K562 (cell line): ENCODE data around the gene TMEM242. TPM values are rescaled to one million over a fixed set of nuclear protein-coding genes. Genes with fewer than 3 reads are reported as not detected.

Experiments used
- HNRNPUL1 ChIP-seq: fragments of 200-400 bp; formaldehyde crosslinking; IDR thresholded peaks from 2 replicates; pipeline ENCODE4 v1.6.1; 2017; ENCODE audit warnings: low read length
- IFI16 ChIP-seq: fragments of 250-450 bp; sonication (Bioruptor Pico); IDR thresholded peaks from 2 replicates; pipeline ENCODE4 v2.1.2; 2022; ENCODE audit warnings: mild to moderate bottlenecking, inconsistent platforms
- MECOM ChIP-seq: fragments of 250-450 bp; sonication (Bioruptor Pico); IDR thresholded peaks from 2 replicates; pipeline ENCODE4 v1.8.0; 2022; ENCODE audit warnings: inconsistent platforms
- MEF2D ChIP-seq: conservative IDR thresholded peaks from 2 replicates; pipeline ENCODE4 v1.6.1; 2016; ENCODE audit warnings: low read depth, missing genetic modification characterization, missing compliant biosample characterization
- NCOA6 ChIP-seq: fragments of 450-650 bp; IDR thresholded peaks from 2 replicates; pipeline ENCODE4 v1.6.1; 2017; ENCODE audit warnings: mild to moderate bottlenecking
- NRF1 ChIP-seq, 2 experiments: fragments of 450-650 bp; IDR thresholded peaks in 1 of 2; conservative IDR thresholded peaks in 1 of 2; 2 replicates each; pipeline ENCODE4 v1.6.1; 2014; ENCODE audit warnings: mild to moderate bottlenecking in 2 of 2
- PHF20 ChIP-seq: fragments of 450-650 bp; IDR thresholded peaks from 2 replicates; pipeline ENCODE4 v1.6.1; 2018; ENCODE audit not compliant: partially characterized antibody
- RAD21 ChIP-seq, 2 experiments: fragments of 250-450 bp in 1 of 2; fragments of 450-650 bp in 1 of 2; sonication (Bioruptor Pico) in 1 of 2; formaldehyde crosslinking in 1 of 2; IDR thresholded peaks in 1 of 2; conservative IDR thresholded peaks in 1 of 2; 2 replicates each; pipeline versions ENCODE4 v1.4.0 to v1.8.0; 2020 to 2022; ENCODE audit warnings: mild to moderate bottlenecking in 2 of 2, moderate library complexity in 1 of 2
- RCOR1 ChIP-seq, 2 experiments: IDR thresholded peaks; 2 replicates each; pipeline ENCODE4 v1.6.1; 2012; ENCODE audit warnings: low read depth in 2 of 2, low read length in 2 of 2, borderline replicate concordance in 1 of 2, improper control_type of control experiment in 1 of 2
- SETDB1 ChIP-seq: IDR thresholded peaks from one replicate; pipeline ENCODE4 v1.6.1; 2012; ENCODE audit warnings: low read length, control low read depth, inconsistent platforms
- ZNF134 ChIP-seq: fragments of 250-450 bp; sonication (Bioruptor Pico); conservative IDR thresholded peaks from 2 replicates; pipeline ENCODE4 v1.4.0; 2020
- ZNF232 ChIP-seq: sonication (generic); formaldehyde crosslinking; IDR thresholded peaks from 2 replicates; pipeline ENCODE4 v1.8.0; 2022; ENCODE audit warnings: mild to moderate bottlenecking, missing genetic modification reagents
- ZNF717 ChIP-seq: fragments of 250-450 bp; sonication (Bioruptor Pico); IDR thresholded peaks from 2 replicates; pipeline ENCODE4 v1.5.0; 2021
- polyA plus RNA-seq, 8 experiments: library from polyadenylated mRNA; depleted of rRNA in 4 of 8; stranded (reverse) in 5 of 8; unstranded in 3 of 8; fragments of >200 nt; fragmentation: Nextera tagmentation in 2 of 8; fragmentation: Illumina TruSeq in 1 of 8; extraction: Ambion mirVana in 2 of 8; extraction: Trizol in 1 of 8; gene quantifications; 2 replicates each; pipeline versions ENCODE4 v1.2.1 to v1.2.3, GENCODE V29; 2011 to 2014; ENCODE audit warnings: inconsistent platforms in 1 of 8, missing spikeins in 1 of 8
- total RNA-seq, 7 experiments: library from RNA; depleted of rRNA in 6 of 7; stranded (reverse); fragments of >200 nt in 6 of 7; fragmentation: Illumina TruSeq in 2 of 7; extraction: Trizol in 2 of 7; gene quantifications; 2 replicates each; pipeline versions ENCODE4 v1.2.1 to v1.2.3, GENCODE V29; 2011 to 2021; ENCODE audit warnings: low replicate concordance in 1 of 7
- TF ChIP-seq, protein P1 (sequence below): fragments of 250-450 bp; sonication (Bioruptor Pico); IDR thresholded peaks from 2 replicates; pipeline ENCODE4 v1.6.1; 2021; ENCODE audit warnings: mild to moderate bottlenecking
- TF ChIP-seq, protein P2 (sequence below), 2 experiments: fragments of 450-650 bp in 1 of 2; IDR thresholded peaks; 2 replicates each; pipeline ENCODE4 v1.6.1; 2011 to 2017; ENCODE audit warnings: low read depth in 2 of 2, antibody characterized with exemption in 1 of 2, borderline replicate concordance in 1 of 2, low read length in 1 of 2, mild to moderate bottlenecking in 1 of 2, mixed read lengths in 1 of 2; ENCODE audit not compliant: control insufficient read depth in 1 of 2
- TF ChIP-seq, protein P3 (sequence below): fragments of 200-800 bp; sonication (Bioruptor generic); IDR thresholded peaks from 2 replicates; pipeline ENCODE4 v1.6.1; 2016; ENCODE audit warnings: missing genetic modification characterization, missing compliant biosample characterization
- TF ChIP-seq, protein P4 (sequence below), 2 experiments: fragments of 250-450 bp in 1 of 2; fragments of 450-650 bp in 1 of 2; sonication (Bioruptor Pico) in 1 of 2; IDR thresholded peaks; 2 replicates each; pipeline versions ENCODE4 v1.6.1 to v1.8.0; 2016 to 2021; ENCODE audit warnings: mild to moderate bottlenecking in 2 of 2, moderate library complexity in 2 of 2, missing compliant biosample characterization in 1 of 2, missing genetic modification characterization in 1 of 2

Gene TMEM242
- total and polyA plus RNA-seq, 9 of the 15 experiments (the other 6 are each of a cell fraction or from before 2014, with no cell fraction given), result 9.5 to 35.3 (median 16.5) TPM

DNA sequence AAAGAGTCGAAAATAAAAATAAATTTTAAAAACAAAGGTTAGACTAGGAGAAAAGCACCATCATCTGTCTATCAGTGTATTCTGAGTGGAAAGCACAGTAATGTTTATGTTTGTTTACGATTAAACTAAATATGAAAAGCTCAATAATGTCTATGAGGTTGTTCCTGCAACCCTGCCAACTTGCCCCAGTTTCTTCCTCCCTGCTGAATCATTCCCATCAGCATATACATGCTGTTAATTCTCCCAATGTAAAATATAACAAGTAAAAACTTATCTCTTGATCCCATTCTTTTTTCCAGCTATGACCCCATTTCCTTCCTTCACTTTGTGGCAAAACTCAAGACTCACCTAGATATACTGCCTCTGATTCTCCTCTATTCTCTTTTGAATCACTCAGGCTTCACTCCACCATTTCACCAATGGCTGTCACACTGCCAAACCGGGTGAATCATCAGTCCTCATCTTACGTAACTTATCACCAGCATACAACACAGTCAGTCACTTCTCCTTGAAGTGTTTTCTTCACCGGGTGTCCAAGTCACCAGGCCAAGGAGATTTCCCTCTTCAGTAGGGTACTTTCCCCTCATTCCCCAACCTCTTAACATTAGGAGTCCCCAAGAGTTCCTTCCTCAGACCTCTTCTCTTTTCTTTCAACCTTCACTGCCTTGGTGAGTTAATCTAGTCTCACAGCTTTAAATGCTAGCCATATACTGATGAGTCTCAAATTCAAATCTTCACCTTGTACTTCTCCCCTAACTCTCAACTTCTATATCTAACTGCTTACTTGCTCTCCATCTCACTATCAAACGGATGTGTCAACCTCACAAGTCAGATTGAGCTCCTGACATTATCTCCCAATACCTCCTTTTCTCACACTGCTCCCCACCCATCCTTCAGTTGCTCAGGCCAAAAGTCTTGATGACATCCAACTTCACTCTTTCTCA, 6.2 kb downstream of the TMEM242 start (continued):
- peak; percentile 10 to 89; a peak in 2 of 4 replicates for TF ChIP-seq RCOR1 (IDR thresholded peaks at IDR 0.05; ENCODE audit: borderline replicate concordance in 1 of 2, low read depth in 2 of 2, low read length in 2 of 2)
- TF ChIP-seq ZNF717 (CRISPR knock-in tag), result no peak
- TF ChIP-seq, protein P1, sequence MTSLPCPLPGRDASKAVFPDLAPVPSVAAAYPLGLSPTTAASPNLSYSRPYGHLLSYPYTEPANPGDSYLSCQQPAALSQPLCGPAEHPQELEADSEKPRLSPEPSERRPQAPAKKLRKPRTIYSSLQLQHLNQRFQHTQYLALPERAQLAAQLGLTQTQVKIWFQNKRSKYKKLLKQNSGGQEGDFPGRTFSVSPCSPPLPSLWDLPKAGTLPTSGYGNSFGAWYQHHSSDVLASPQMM, result no peak
- no peak for TF ChIP-seq ZNF134 (CRISPR knock-in tag)
- no peak for TF ChIP-seq MEF2D (tag)
- TF ChIP-seq, protein P2, sequence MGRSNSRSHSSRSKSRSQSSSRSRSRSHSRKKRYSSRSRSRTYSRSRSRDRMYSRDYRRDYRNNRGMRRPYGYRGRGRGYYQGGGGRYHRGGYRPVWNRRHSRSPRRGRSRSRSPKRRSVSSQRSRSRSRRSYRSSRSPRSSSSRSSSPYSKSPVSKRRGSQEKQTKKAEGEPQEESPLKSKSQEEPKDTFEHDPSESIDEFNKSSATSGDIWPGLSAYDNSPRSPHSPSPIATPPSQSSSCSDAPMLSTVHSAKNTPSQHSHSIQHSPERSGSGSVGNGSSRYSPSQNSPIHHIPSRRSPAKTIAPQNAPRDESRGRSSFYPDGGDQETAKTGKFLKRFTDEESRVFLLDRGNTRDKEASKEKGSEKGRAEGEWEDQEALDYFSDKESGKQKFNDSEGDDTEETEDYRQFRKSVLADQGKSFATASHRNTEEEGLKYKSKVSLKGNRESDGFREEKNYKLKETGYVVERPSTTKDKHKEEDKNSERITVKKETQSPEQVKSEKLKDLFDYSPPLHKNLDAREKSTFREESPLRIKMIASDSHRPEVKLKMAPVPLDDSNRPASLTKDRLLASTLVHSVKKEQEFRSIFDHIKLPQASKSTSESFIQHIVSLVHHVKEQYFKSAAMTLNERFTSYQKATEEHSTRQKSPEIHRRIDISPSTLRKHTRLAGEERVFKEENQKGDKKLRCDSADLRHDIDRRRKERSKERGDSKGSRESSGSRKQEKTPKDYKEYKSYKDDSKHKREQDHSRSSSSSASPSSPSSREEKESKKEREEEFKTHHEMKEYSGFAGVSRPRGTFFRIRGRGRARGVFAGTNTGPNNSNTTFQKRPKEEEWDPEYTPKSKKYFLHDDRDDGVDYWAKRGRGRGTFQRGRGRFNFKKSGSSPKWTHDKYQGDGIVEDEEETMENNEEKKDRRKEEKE (IDR thresholded peaks at IDR 0.05; ENCODE audit: borderline replicate concordance in 1 of 2, control insufficient read depth in 1 of 2, low read depth in 2 of 2, low read length in 1 of 2), result peak in 1 of 2 experiments; percentile 70; a peak in 1 of 4 replicates
- TF ChIP-seq MECOM, result peak; percentile 79
- TF ChIP-seq, protein P3, sequence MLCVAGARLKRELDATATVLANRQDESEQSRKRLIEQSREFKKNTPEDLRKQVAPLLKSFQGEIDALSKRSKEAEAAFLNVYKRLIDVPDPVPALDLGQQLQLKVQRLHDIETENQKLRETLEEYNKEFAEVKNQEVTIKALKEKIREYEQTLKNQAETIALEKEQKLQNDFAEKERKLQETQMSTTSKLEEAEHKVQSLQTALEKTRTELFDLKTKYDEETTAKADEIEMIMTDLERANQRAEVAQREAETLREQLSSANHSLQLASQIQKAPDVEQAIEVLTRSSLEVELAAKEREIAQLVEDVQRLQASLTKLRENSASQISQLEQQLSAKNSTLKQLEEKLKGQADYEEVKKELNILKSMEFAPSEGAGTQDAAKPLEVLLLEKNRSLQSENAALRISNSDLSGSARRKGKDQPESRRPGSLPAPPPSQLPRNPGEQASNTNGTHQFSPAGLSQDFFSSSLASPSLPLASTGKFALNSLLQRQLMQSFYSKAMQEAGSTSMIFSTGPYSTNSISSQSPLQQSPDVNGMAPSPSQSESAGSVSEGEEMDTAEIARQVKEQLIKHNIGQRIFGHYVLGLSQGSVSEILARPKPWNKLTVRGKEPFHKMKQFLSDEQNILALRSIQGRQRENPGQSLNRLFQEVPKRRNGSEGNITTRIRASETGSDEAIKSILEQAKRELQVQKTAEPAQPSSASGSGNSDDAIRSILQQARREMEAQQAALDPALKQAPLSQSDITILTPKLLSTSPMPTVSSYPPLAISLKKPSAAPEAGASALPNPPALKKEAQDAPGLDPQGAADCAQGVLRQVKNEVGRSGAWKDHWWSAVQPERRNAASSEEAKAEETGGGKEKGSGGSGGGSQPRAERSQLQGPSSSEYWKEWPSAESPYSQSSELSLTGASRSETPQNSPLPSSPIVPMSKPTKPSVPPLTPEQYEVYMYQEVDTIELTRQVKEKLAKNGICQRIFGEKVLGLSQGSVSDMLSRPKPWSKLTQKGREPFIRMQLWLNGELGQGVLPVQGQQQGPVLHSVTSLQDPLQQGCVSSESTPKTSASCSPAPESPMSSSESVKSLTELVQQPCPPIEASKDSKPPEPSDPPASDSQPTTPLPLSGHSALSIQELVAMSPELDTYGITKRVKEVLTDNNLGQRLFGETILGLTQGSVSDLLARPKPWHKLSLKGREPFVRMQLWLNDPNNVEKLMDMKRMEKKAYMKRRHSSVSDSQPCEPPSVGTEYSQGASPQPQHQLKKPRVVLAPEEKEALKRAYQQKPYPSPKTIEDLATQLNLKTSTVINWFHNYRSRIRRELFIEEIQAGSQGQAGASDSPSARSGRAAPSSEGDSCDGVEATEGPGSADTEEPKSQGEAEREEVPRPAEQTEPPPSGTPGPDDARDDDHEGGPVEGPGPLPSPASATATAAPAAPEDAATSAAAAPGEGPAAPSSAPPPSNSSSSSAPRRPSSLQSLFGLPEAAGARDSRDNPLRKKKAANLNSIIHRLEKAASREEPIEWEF (CRISPR knock-in tag), result no peak
- no peak for TF ChIP-seq HNRNPUL1
- no peak for TF ChIP-seq IFI16
- TF ChIP-seq, protein P4, sequence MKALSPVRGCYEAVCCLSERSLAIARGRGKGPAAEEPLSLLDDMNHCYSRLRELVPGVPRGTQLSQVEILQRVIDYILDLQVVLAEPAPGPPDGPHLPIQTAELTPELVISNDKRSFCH (CRISPR knock-in tag; IDR thresholded peaks at IDR 0.05), result no peak
- TF ChIP-seq, protein P4 (tag; IDR thresholded peaks at IDR 0.05), result no peak
- TF ChIP-seq NRF1 (conservative IDR thresholded peaks at IDR 0.05 in 1 of 2, IDR thresholded peaks at IDR 0.05 in 1 of 2), result peak; percentile 8 to 16; a peak in 1 of 4 replicates
- TF ChIP-seq RAD21 (CRISPR knock-in tag; conservative IDR thresholded peaks at IDR 0.05 in 1 of 2, IDR thresholded peaks at IDR 0.05 in 1 of 2), result 0 out of 4 replicates have a peak, but pooled peaks of 1 of the 2 experiments have one; percentile 1
- no peak for TF ChIP-seq PHF20
- no peak for TF ChIP-seq ZNF232 (CRISPR knock-in tag)
- no peak for TF ChIP-seq SETDB1
- TF ChIP-seq NCOA6, result peak; percentile 39; the same call in 1 of the 2 replicates
